K562 (cell line): ENCODE measurements around the gene GPR176. TPM values are rescaled to one million over a fixed set of nuclear protein-coding genes. Genes with fewer than 3 reads are reported as not detected.
A peak's percentile ranks its signal among the peaks of the same experiment; 100 is the strongest.

Experiments
- AFF1 ChIP-seq, 2 experiments: fragments of 450-650 bp; IDR thresholded peaks; 2 replicates each; pipeline ENCODE4 v1.6.1; 2018; ENCODE audit warnings: mild to moderate bottlenecking in 2 of 2, low read depth in 1 of 2; ENCODE audit not compliant: partially characterized antibody in 2 of 2
- ARID3A ChIP-seq: IDR thresholded peaks from 2 replicates; pipeline ENCODE4 v1.6.1; 2012; ENCODE audit warnings: low read depth, low read length, improper control_type of control experiment, borderline replicate concordance
- CGGBP1 ChIP-seq: fragments of 250-450 bp; sonication (Bioruptor Pico); IDR thresholded peaks from 2 replicates; pipeline ENCODE4 v1.9.0; 2021; ENCODE audit warnings: mild to moderate bottlenecking
- ETS1 ChIP-seq: conservative IDR thresholded peaks from 2 replicates; pipeline ENCODE4 v1.6.1; 2011; ENCODE audit warnings: low read depth, mild to moderate bottlenecking, low read length; ENCODE audit not compliant: control insufficient read depth
- HMGN3 ChIP-seq: IDR thresholded peaks from 2 replicates; pipeline ENCODE4 v1.6.1; 2011; ENCODE audit warnings: borderline replicate concordance, low read depth, mild to moderate bottlenecking, mixed read lengths, low read length; ENCODE audit not compliant: insufficient read length; ENCODE audit errors: extremely low read depth
- PHF20 ChIP-seq: fragments of 450-650 bp; IDR thresholded peaks from 2 replicates; pipeline ENCODE4 v1.6.1; 2018; ENCODE audit not compliant: partially characterized antibody
- RBM22 ChIP-seq: fragments of 200-400 bp; formaldehyde crosslinking; IDR thresholded peaks from 2 replicates; pipeline ENCODE4 v1.6.1; 2018; ENCODE audit warnings: low read length, low read depth; ENCODE audit not compliant: poor library complexity, severe bottlenecking
- RREB1 ChIP-seq: fragments of 250-450 bp; sonication (Bioruptor Pico); IDR thresholded peaks from 2 replicates; pipeline ENCODE4 v1.4.0; 2020
- SP1 ChIP-seq: sonication (generic); formaldehyde crosslinking; IDR thresholded peaks from 2 replicates; pipeline ENCODE4 v1.8.1; 2022; ENCODE audit warnings: mild to moderate bottlenecking, missing genetic modification reagents
- TAF1 ChIP-seq: IDR thresholded peaks from 2 replicates; pipeline ENCODE4 v1.6.1; 2011; ENCODE audit warnings: mild to moderate bottlenecking, low read length, moderate library complexity; ENCODE audit not compliant: insufficient read depth, control insufficient read depth, severe bottlenecking; ENCODE audit errors: extremely low read depth
- ZNF408 ChIP-seq: fragments of 250-450 bp; sonication (Bioruptor Pico); IDR thresholded peaks from 2 replicates; pipeline ENCODE4 v1.4.0; 2020; ENCODE audit warnings: low read depth, mild to moderate bottlenecking, moderate library complexity
- ZNF778 ChIP-seq: fragments of 450-650 bp; formaldehyde crosslinking; IDR thresholded peaks from 2 replicates; pipeline ENCODE4 v1.4.0; 2020; ENCODE audit warnings: mild to moderate bottlenecking, moderate library complexity
- ZSCAN29 ChIP-seq: fragments of 450-650 bp; IDR thresholded peaks from 2 replicates; pipeline ENCODE4 v1.6.1; 2017
- polyA plus RNA-seq, 8 experiments: library from polyadenylated mRNA; depleted of rRNA in 4 of 8; stranded (reverse) in 5 of 8; unstranded in 3 of 8; fragments of >200 nt; fragmentation: Nextera tagmentation in 2 of 8; fragmentation: Illumina TruSeq in 1 of 8; extraction: Ambion mirVana in 2 of 8; extraction: Trizol in 1 of 8; gene quantifications; 2 replicates each; pipeline versions ENCODE4 v1.2.1 to v1.2.3, GENCODE V29; 2011 to 2014; ENCODE audit warnings: inconsistent platforms in 1 of 8, missing spikeins in 1 of 8
- total RNA-seq, 7 experiments: library from RNA; depleted of rRNA in 6 of 7; stranded (reverse); fragments of >200 nt in 6 of 7; fragmentation: Illumina TruSeq in 2 of 7; extraction: Trizol in 2 of 7; gene quantifications; 2 replicates each; pipeline versions ENCODE4 v1.2.1 to v1.2.3, GENCODE V29; 2011 to 2021; ENCODE audit warnings: low replicate concordance in 1 of 7

Gene GPR176
- total and polyA plus RNA-seq, 9 of the 15 experiments (the other 6 are each of a cell fraction or from before 2014, with no cell fraction given) = 0.03 to 1.2 (median 0.76) TPM

GRCh38 chr15:39782441-39783138 is 137.5 kb downstream of the GPR176 start, which contains the start of gene FSIP1 (continued):
- TF ChIP-seq SP1 (CRISPR knock-in tag) (peak; percentile 83), ZSCAN29 (no peak; the same call in 1 of the 2 replicates), ZNF408 (CRISPR knock-in tag) (no peak), RREB1 (CRISPR knock-in tag) (peak; percentile 98), CGGBP1 (CRISPR knock-in tag) (no peak), AFF1 (IDR thresholded peaks at IDR 0.05; ENCODE audit: low read depth in 1 of 2, partially characterized antibody in 2 of 2) (peak in 1 of 2 experiments; percentile 38), PHF20 (peak; percentile 83), ETS1 (0 out of 2 replicates have a peak, but pooled peaks have one; percentile 18), TAF1 (peak; percentile 71), ZNF778 (CRISPR knock-in tag) (no peak), HMGN3 (peak; percentile 52), ARID3A (no peak), RBM22 (peak; percentile 94)
